Measurements from ENCODE around the gene SPATA31D4.

Gene SPATA31D4

DNA sequence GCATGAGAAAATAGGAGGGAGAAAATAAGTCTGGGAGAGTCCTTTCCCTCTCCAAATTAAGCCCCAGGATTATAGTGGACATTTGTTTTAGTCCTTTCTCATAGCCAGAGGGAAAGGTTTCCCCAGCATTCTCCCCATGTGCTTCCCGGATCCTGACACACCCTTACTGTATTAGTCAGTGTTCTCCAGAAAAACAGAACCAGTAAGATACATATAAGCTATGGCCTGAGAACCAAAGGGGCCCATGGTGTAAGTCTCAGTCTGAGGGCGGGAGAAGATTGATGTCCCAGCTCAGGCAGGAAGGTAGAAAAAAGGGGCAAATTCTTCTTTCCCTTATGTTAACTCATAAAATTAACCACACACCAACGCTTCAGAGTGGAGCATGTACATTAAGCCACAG lies 25.6 kb upstream of the SPATA31D4 start:
- H2BK120ac ChIP-seq (ENCODE audit: low read depth, low read length) = no peak overlapping the region
- DNase-seq (ENCODE audit: low spot score) = no peak

DNA sequence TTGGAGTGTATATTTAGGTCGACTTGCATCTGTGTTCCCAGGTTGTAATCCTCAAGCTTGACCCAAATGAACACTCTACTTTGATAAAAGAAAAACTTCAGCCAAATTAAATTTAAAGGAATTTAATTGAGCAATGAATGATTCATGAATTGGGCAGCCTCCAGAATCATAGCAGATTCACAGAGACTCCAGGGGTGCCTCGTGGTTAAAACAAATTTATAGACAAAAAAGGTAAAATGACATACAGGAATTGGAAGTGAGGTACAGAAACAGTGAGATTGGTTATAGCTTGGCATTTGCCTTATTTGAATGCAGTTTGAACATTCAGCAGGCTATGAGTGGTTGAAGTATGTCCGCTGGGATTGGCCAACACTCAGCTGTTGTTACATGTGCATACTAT lies 21.6 kb upstream of the SPATA31D4 start:
- no peak overlapping the region for H3K23ac ChIP-seq (ENCODE audit: low read depth, low read length, poor library complexity)
- no peak overlapping the region for H2BK12ac ChIP-seq (ENCODE audit: low read length)
- H3K4me3 ChIP-seq (ENCODE audit: low read length in 2 of 2) = no peak overlapping the region
- no peak overlapping the region for H3K4me2 ChIP-seq (ENCODE audit: insufficient read depth, low read length, poor library complexity, severe bottlenecking)
- no peaks in the 10 kb centered on the region for H3K4me1 ChIP-seq (ENCODE audit: control insufficient read depth in 2 of 2, insufficient read depth in 1 of 2, low read depth in 1 of 2, low read length in 2 of 2)
- H3K36me3 ChIP-seq (replicated peaks in 1 of 2; ENCODE audit: control insufficient read depth in 2 of 2, insufficient read depth in 2 of 2, low read length in 2 of 2) = no peaks in the 10 kb centered on the region
- no peak overlapping the region for H2BK120ac ChIP-seq (ENCODE audit: low read depth, low read length)
- H4K8ac ChIP-seq (ENCODE audit: low read depth, low read length) = no peak overlapping the region
- no peak overlapping the region for H2BK5ac ChIP-seq (ENCODE audit: low read length)
- H3K27ac ChIP-seq (replicated peaks; ENCODE audit: low read length) = no peak overlapping the region
- WGBS, 2 donors (ENCODE audit: extremely low coverage in 2 of 2, insufficient read length in 2 of 2, insufficient replicate concordance in 1 of 2) = no CpG with 5 or more reads among the region's 3 CpGs
- H4K91ac ChIP-seq (ENCODE audit: low read depth, low read length, poor library complexity) = no peak overlapping the region
- no peak overlapping the region for H3K9ac ChIP-seq (ENCODE audit: low read depth, low read length, poor library complexity)
- H3K4ac ChIP-seq (ENCODE audit: low read length) = no peak overlapping the region
- H2AK5ac ChIP-seq (ENCODE audit: low read depth, low read length) = no peak overlapping the region
- H2AFZ ChIP-seq (ENCODE audit: low read length) = no peak overlapping the region
- no peak for DNase-seq (ENCODE audit: low spot score)
- H3K27me3 ChIP-seq (ENCODE audit: control insufficient read depth in 3 of 3, insufficient read depth in 3 of 3, low read depth in 1 of 3, low read length in 3 of 3) = no peaks in the 10 kb centered on the region
- H3K9me3 ChIP-seq (replicated peaks in 1 of 2; ENCODE audit: control insufficient read depth in 2 of 2, insufficient read depth in 1 of 2, low read depth in 1 of 2, low read length in 2 of 2) = no peaks in the 10 kb centered on the region
- H2BK15ac ChIP-seq (ENCODE audit: low read length) = no peak overlapping the region
- H3K18ac ChIP-seq (ENCODE audit: low read length) = no peak overlapping the region
- no peak overlapping the region for H3K14ac ChIP-seq (ENCODE audit: low read length)
- H3K79me1 ChIP-seq (ENCODE audit: low read depth, low read length) = no peaks in the 10 kb centered on the region

More for the DNA sequence above, 25.6 kb upstream of the SPATA31D4 start:
- Histone ChIP-seq H4K91ac (ENCODE audit: low read depth, low read length, poor library complexity) (no peak overlapping the region), H3K36me3 (replicated peaks in 1 of 2; ENCODE audit: control insufficient read depth in 2 of 2, insufficient read depth in 2 of 2, low read length in 2 of 2) (no peaks in the 10 kb centered on the region), H2AFZ (ENCODE audit: low read length) (no peak overlapping the region), H3K4me1 (ENCODE audit: control insufficient read depth in 2 of 2, insufficient read depth in 1 of 2, low read depth in 1 of 2, low read length in 2 of 2) (no peaks in the 10 kb centered on the region), H4K8ac (ENCODE audit: low read depth, low read length) (no peak overlapping the region), H2BK5ac (ENCODE audit: low read length) (no peak overlapping the region), H3K9ac (ENCODE audit: low read depth, low read length, poor library complexity) (no peak overlapping the region), H3K4ac (ENCODE audit: low read length) (no peak overlapping the region), H2BK15ac (ENCODE audit: low read length) (no peak overlapping the region), H3K14ac (ENCODE audit: low read length) (no peak overlapping the region), H3K79me1 (ENCODE audit: low read depth, low read length) (no peaks in the 10 kb centered on the region), H3K4me2 (ENCODE audit: insufficient read depth, low read length, poor library complexity, severe bottlenecking) (no peak overlapping the region), H3K27me3 (ENCODE audit: control insufficient read depth in 3 of 3, insufficient read depth in 3 of 3, low read depth in 1 of 3, low read length in 3 of 3) (no peaks in the 10 kb centered on the region), H3K23ac (ENCODE audit: low read depth, low read length, poor library complexity) (no peak overlapping the region), H3K4me3 (ENCODE audit: low read length in 2 of 2) (no peak overlapping the region), H3K18ac (ENCODE audit: low read length) (no peak overlapping the region), H3K9me3 (replicated peaks in 1 of 2; ENCODE audit: control insufficient read depth in 2 of 2, insufficient read depth in 1 of 2, low read depth in 1 of 2, low read length in 2 of 2) (no peaks in the 10 kb centered on the region), H3K27ac (replicated peaks; ENCODE audit: low read length) (no peak overlapping the region), H2AK5ac (ENCODE audit: low read depth, low read length) (no peak overlapping the region), H2BK12ac (ENCODE audit: low read length) (no peak overlapping the region)
- WGBS, 2 donors (ENCODE audit: extremely low coverage in 2 of 2, insufficient read length in 2 of 2, insufficient replicate concordance in 1 of 2) = no CpG with 5 or more reads among the region's 3 CpGs

DNA sequence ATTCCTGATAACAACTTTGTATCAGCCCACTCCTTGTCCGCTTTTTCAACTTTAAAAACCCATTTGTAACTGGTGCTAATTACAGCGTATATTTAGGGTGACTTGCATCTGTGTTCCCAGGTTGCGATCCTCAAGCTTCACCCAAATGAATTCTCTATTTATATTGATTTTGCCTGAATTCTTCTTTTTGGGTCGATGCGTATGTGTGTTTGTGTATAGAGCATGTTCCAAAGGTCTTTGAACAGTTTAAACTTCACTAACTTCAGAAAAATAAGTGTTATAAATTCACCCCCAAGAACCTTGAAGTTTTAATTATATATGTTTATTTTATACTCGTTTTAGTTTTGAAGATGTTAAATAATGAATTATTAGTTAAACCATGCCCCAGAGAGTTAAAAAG lies 16.1 kb upstream of the SPATA31D4 start:
- no peak overlapping the region for H3K14ac ChIP-seq (ENCODE audit: low read length)
- H2BK15ac ChIP-seq (ENCODE audit: low read length) = no peak overlapping the region
- H3K9me3 ChIP-seq (replicated peaks in 1 of 2; ENCODE audit: control insufficient read depth in 2 of 2, insufficient read depth in 1 of 2, low read depth in 1 of 2, low read length in 2 of 2) = no peaks in the 10 kb centered on the region
- no peak overlapping the region for H2BK5ac ChIP-seq (ENCODE audit: low read length)
- no peak overlapping the region for H2AK5ac ChIP-seq (ENCODE audit: low read depth, low read length)
- no CpG with 5 or more reads among the region's 6 CpGs for WGBS, 2 donors (ENCODE audit: extremely low coverage in 2 of 2, insufficient read length in 2 of 2, insufficient replicate concordance in 1 of 2)
- no peak overlapping the region for H3K4me2 ChIP-seq (ENCODE audit: insufficient read depth, low read length, poor library complexity, severe bottlenecking)
- no peak overlapping the region for H3K23ac ChIP-seq (ENCODE audit: low read depth, low read length, poor library complexity)
- no peak overlapping the region for H2BK12ac ChIP-seq (ENCODE audit: low read length)
- H4K91ac ChIP-seq (ENCODE audit: low read depth, low read length, poor library complexity) = no peak overlapping the region
- H3K27me3 ChIP-seq (ENCODE audit: control insufficient read depth in 3 of 3, insufficient read depth in 3 of 3, low read depth in 1 of 3, low read length in 3 of 3) = no peaks in the 10 kb centered on the region
- no peak overlapping the region for H2BK120ac ChIP-seq (ENCODE audit: low read depth, low read length)
- H3K27ac ChIP-seq (replicated peaks; ENCODE audit: low read length) = no peak overlapping the region
- no peaks in the 10 kb centered on the region for H3K4me1 ChIP-seq (ENCODE audit: control insufficient read depth in 2 of 2, insufficient read depth in 1 of 2, low read depth in 1 of 2, low read length in 2 of 2)
- H3K18ac ChIP-seq (ENCODE audit: low read length) = no peak overlapping the region
- H3K4me3 ChIP-seq (ENCODE audit: low read length in 2 of 2) = no peak overlapping the region
- no peaks in the 10 kb centered on the region for H3K36me3 ChIP-seq (replicated peaks in 1 of 2; ENCODE audit: control insufficient read depth in 2 of 2, insufficient read depth in 2 of 2, low read length in 2 of 2)
- H2AFZ ChIP-seq (ENCODE audit: low read length) = no peak overlapping the region
- H3K4ac ChIP-seq (ENCODE audit: low read length) = no peak overlapping the region
- H4K8ac ChIP-seq (ENCODE audit: low read depth, low read length) = no peak overlapping the region
- no peak overlapping the region for H3K9ac ChIP-seq (ENCODE audit: low read depth, low read length, poor library complexity)
- no peak for DNase-seq (ENCODE audit: low spot score)
- no peaks in the 10 kb centered on the region for H3K79me1 ChIP-seq (ENCODE audit: low read depth, low read length)

DNA sequence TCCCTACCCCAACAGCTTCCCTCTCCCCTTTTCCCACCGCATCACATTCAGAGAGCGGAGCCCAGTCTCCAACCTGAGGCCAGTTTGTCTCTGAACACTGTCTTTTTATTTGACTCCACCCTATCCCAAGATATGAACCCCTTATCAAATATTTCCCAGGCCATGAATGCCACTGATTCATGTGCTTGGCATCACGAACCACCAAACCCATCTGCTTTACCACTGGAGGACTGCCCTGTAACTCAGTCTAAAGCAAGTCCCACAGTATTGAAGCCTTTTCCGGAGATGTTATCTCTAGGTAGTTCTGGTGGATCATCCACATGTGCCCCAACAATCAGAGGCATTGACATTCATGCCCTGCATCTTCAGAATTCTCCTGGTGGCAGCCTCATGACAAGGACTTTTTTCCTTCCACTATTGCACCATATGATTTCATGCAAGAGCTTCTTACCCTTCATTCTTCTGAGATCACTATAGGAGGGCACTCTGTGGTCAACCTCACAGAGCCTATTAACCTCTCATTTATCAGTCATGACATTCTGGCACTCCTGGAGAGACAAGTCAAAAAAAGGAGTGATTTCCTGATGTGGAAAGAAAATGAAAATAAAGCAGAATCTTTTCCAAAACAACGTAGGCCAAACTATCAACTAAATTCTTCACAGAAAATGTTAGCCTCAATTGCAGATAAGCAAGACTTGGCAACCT lies 12.3 kb upstream of the SPATA31D4 start:
- no peak overlapping the region for H3K9ac ChIP-seq (ENCODE audit: low read depth, low read length, poor library complexity)
- no peak overlapping the region for H2BK5ac ChIP-seq (ENCODE audit: low read length)
- H2AFZ ChIP-seq (ENCODE audit: low read length) = no peak overlapping the region
- no peak overlapping the region for H3K18ac ChIP-seq (ENCODE audit: low read length)
- no CpG with 5 or more reads among the region's 5 CpGs for WGBS, 2 donors (ENCODE audit: extremely low coverage in 2 of 2, insufficient read length in 2 of 2, insufficient replicate concordance in 1 of 2)
- no peak overlapping the region for H3K4ac ChIP-seq (ENCODE audit: low read length)
- H3K27ac ChIP-seq (replicated peaks; ENCODE audit: low read length) = no peak overlapping the region
- H2BK120ac ChIP-seq (ENCODE audit: low read depth, low read length) = no peak overlapping the region
- DNase-seq (ENCODE audit: low spot score) = no peak
- H4K91ac ChIP-seq (ENCODE audit: low read depth, low read length, poor library complexity) = no peak overlapping the region
- H3K79me1 ChIP-seq (ENCODE audit: low read depth, low read length) = no peaks in the 10 kb centered on the region
- H3K4me3 ChIP-seq (ENCODE audit: low read length in 2 of 2) = no peak overlapping the region
- no peaks in the 10 kb centered on the region for H3K9me3 ChIP-seq (replicated peaks in 1 of 2; ENCODE audit: control insufficient read depth in 2 of 2, insufficient read depth in 1 of 2, low read depth in 1 of 2, low read length in 2 of 2)
- no peak overlapping the region for H3K14ac ChIP-seq (ENCODE audit: low read length)
- H3K4me2 ChIP-seq (ENCODE audit: insufficient read depth, low read length, poor library complexity, severe bottlenecking) = no peak overlapping the region
- H4K8ac ChIP-seq (ENCODE audit: low read depth, low read length) = no peak overlapping the region
- H3K36me3 ChIP-seq (replicated peaks in 1 of 2; ENCODE audit: control insufficient read depth in 2 of 2, insufficient read depth in 2 of 2, low read length in 2 of 2) = no peaks in the 10 kb centered on the region
- no peak overlapping the region for H2BK12ac ChIP-seq (ENCODE audit: low read length)
- H3K27me3 ChIP-seq (ENCODE audit: control insufficient read depth in 3 of 3, insufficient read depth in 3 of 3, low read depth in 1 of 3, low read length in 3 of 3) = no peaks in the 10 kb centered on the region
- no peak overlapping the region for H3K23ac ChIP-seq (ENCODE audit: low read depth, low read length, poor library complexity)
- H3K4me1 ChIP-seq (ENCODE audit: control insufficient read depth in 2 of 2, insufficient read depth in 1 of 2, low read depth in 1 of 2, low read length in 2 of 2) = no peaks in the 10 kb centered on the region
- no peak overlapping the region for H2BK15ac ChIP-seq (ENCODE audit: low read length)
- no peak overlapping the region for H2AK5ac ChIP-seq (ENCODE audit: low read depth, low read length)

All from neuronal stem cell (in vitro differentiated cells).